Activated naive CD4-positive, alpha-beta T cell treated with anti-CD3 and anti-CD28 coated beads, Interleukin-2, amount 10 ng/mL, durations not matched to agents 7 days and 5 days (primary cell): ENCODE data around the gene PDZD2.

Source experiments
- CTCF ChIA-PET: fragments of 350-600 bp; sonication (Branson Sonifier 250); formaldehyde crosslinking; loops from one replicate; lab custom pipeline; 2021; ENCODE audit warnings: antibody characterized with exemption; lab: Charles Lee
- DNase-seq: peaks from one replicate; pipeline ENCODE4 v3.0.0-alpha.2; 2020
- H3K27ac Mint-ChIP-seq: one replicate; pipeline ENCODE4 v1.8.0; 2021; ENCODE audit warnings: mild to moderate bottlenecking, moderate library complexity, mixed read lengths
- H3K27me3 Mint-ChIP-seq: one replicate; pipeline ENCODE4 v1.8.0; 2021; ENCODE audit warnings: mild to moderate bottlenecking, mixed read lengths
- H3K36me3 Mint-ChIP-seq: one replicate; pipeline ENCODE4 v1.8.0; 2021; ENCODE audit warnings: mixed read lengths
- H3K4me1 Mint-ChIP-seq: one replicate; pipeline ENCODE4 v1.8.0; 2021; ENCODE audit warnings: mixed read lengths
- H3K4me3 Mint-ChIP-seq: one replicate; pipeline ENCODE4 v1.8.0; 2021; ENCODE audit warnings: mild to moderate bottlenecking, moderate library complexity, mixed read lengths
- H3K9me3 Mint-ChIP-seq: one replicate; pipeline ENCODE4 v1.8.0; 2021; ENCODE audit warnings: mixed read lengths

Gene PDZD2

GRCh38 chr5:31648326-31648725 lies 9.4 kb downstream of the PDZD2 start:
- Mint-ChIP-seq H3K4me1 (no peaks in the 10 kb centered on the region), H3K27me3 (peaks cover 5% of the 10 kb centered on the region), H3K9me3 (no peaks in the 10 kb centered on the region), H3K27ac (no peak overlapping the region), H3K4me3 (no peak overlapping the region), H3K36me3 (no peaks in the 10 kb centered on the region)
- DNase-seq = no peak
- CTCF ChIA-PET = no interaction called here

GRCh38 chr5:31651241-31651640 lies 12.3 kb downstream of the PDZD2 start:
- Mint-ChIP-seq H3K4me3 (no peak overlapping the region), H3K27me3 (peaks cover 4% of the 10 kb centered on the region), H3K27ac (no peak overlapping the region), H3K9me3 (no peaks in the 10 kb centered on the region), H3K36me3 (no peaks in the 10 kb centered on the region), H3K4me1 (no peaks in the 10 kb centered on the region)
- no peak for DNase-seq
- CTCF ChIA-PET = interaction anchor here (1.0 kb wide), 1 partner anchor 12 kb away, joined by 3 read pairs; the partner anchor contains the start of gene PDZD2

GRCh38 chr5:31655491-31655890 lies 16.6 kb downstream of the PDZD2 start:
- H3K9me3 Mint-ChIP-seq = no peaks in the 10 kb centered on the region

GRCh38 chr5:31656806-31657205 lies 17.9 kb downstream of the PDZD2 start:
- H3K27me3 Mint-ChIP-seq = no peaks in the 10 kb centered on the region
- no peak overlapping the region for H3K27ac Mint-ChIP-seq
- CTCF ChIA-PET = no interaction called here
- H3K4me1 Mint-ChIP-seq = no peaks in the 10 kb centered on the region
- H3K9me3 Mint-ChIP-seq = no peaks in the 10 kb centered on the region
- H3K36me3 Mint-ChIP-seq = no peaks in the 10 kb centered on the region
- no peak overlapping the region for H3K4me3 Mint-ChIP-seq
- no peak for DNase-seq

More at GRCh38 chr5:31655491-31655890, 16.6 kb downstream of the PDZD2 start:
- no peaks in the 10 kb centered on the region for H3K27me3 Mint-ChIP-seq
- H3K4me1 Mint-ChIP-seq = no peaks in the 10 kb centered on the region
- CTCF ChIA-PET = no interaction called here
- H3K36me3 Mint-ChIP-seq = no peaks in the 10 kb centered on the region
- H3K4me3 Mint-ChIP-seq = no peak overlapping the region
- H3K27ac Mint-ChIP-seq = no peak overlapping the region
- DNase-seq = no peak

- DNase-seq = no peak
- Mint-ChIP-seq H3K4me3 (no peak overlapping the region), H3K9me3 (no peaks in the 10 kb centered on the region), H3K36me3 (no peaks in the 10 kb centered on the region), H3K27ac (no peak overlapping the region), H3K4me1 (no peaks in the 10 kb centered on the region), H3K27me3 (no peaks in the 10 kb centered on the region)
- CTCF ChIA-PET = no interaction called here
Observed at GRCh38 chr5:31657315-31657979, 18.5 kb downstream of the PDZD2 start.

GRCh38 chr5:31661257-31661656 lies 22.3 kb downstream of the PDZD2 start:
- no peak overlapping the region for H3K4me3 Mint-ChIP-seq
- H3K9me3 Mint-ChIP-seq = no peaks in the 10 kb centered on the region
- no peaks in the 10 kb centered on the region for H3K27me3 Mint-ChIP-seq
- H3K4me1 Mint-ChIP-seq = no peaks in the 10 kb centered on the region
- H3K36me3 Mint-ChIP-seq = no peaks in the 10 kb centered on the region
- no peak for DNase-seq
- no peak overlapping the region for H3K27ac Mint-ChIP-seq
- CTCF ChIA-PET = interaction anchor here (0.8 kb wide), 1 partner anchor 414 kb away, joined by 3 read pairs; no protein-coding TSS in a partner anchor

- no peak for DNase-seq
- no peaks in the 10 kb centered on the region for H3K36me3 Mint-ChIP-seq
- no peak overlapping the region for H3K27ac Mint-ChIP-seq
- no peaks in the 10 kb centered on the region for H3K4me1 Mint-ChIP-seq
- CTCF ChIA-PET = interaction anchor here (0.7 kb wide), 1 partner anchor 25 kb away, joined by 3 read pairs; the partner anchor contains the start of gene PDZD2
- no peaks in the 10 kb centered on the region for H3K9me3 Mint-ChIP-seq
- no peak overlapping the region for H3K4me3 Mint-ChIP-seq
- no peaks in the 10 kb centered on the region for H3K27me3 Mint-ChIP-seq
Observed at GRCh38 chr5:31663519-31663918, 24.6 kb downstream of the PDZD2 start.

GRCh38 chr5:31664566-31664965 lies 25.6 kb downstream of the PDZD2 start:
- H3K36me3 Mint-ChIP-seq = no peaks in the 10 kb centered on the region
- no peak overlapping the region for H3K27ac Mint-ChIP-seq
- no peaks in the 10 kb centered on the region for H3K9me3 Mint-ChIP-seq
- H3K4me1 Mint-ChIP-seq = no peaks in the 10 kb centered on the region
- H3K4me3 Mint-ChIP-seq = no peak overlapping the region
- no peaks in the 10 kb centered on the region for H3K27me3 Mint-ChIP-seq
- CTCF ChIA-PET = no interaction called here
- DNase-seq = no peak

- Mint-ChIP-seq H3K27ac (no peak overlapping the region), H3K9me3 (peaks cover 3% of the 10 kb centered on the region), H3K36me3 (no peaks in the 10 kb centered on the region), H3K4me1 (no peaks in the 10 kb centered on the region), H3K27me3 (no peaks in the 10 kb centered on the region), H3K4me3 (no peak overlapping the region)
- no peak for DNase-seq
- CTCF ChIA-PET = no interaction called here
Observed at GRCh38 chr5:31671339-31671741, 32.4 kb downstream of the PDZD2 start.

- H3K9me3 Mint-ChIP-seq = peaks cover 3% of the 10 kb centered on the region
- H3K27me3 Mint-ChIP-seq = no peaks in the 10 kb centered on the region
- H3K27ac Mint-ChIP-seq = no peak overlapping the region
- no peak overlapping the region for H3K4me3 Mint-ChIP-seq
- CTCF ChIA-PET = no interaction called here
- H3K4me1 Mint-ChIP-seq = no peaks in the 10 kb centered on the region
- H3K36me3 Mint-ChIP-seq = no peaks in the 10 kb centered on the region
- no peak for DNase-seq
Observed at GRCh38 chr5:31674371-31674951, 35.5 kb downstream of the PDZD2 start.

GRCh38 chr5:31675472-31675871 lies 36.5 kb downstream of the PDZD2 start:
- no peaks in the 10 kb centered on the region for H3K4me1 Mint-ChIP-seq
- peaks cover 3% of the 10 kb centered on the region for H3K9me3 Mint-ChIP-seq
- CTCF ChIA-PET = no interaction called here
- H3K4me3 Mint-ChIP-seq = no peak overlapping the region
- H3K27ac Mint-ChIP-seq = no peak overlapping the region
- no peaks in the 10 kb centered on the region for H3K36me3 Mint-ChIP-seq
- H3K27me3 Mint-ChIP-seq = no peaks in the 10 kb centered on the region
- no peak for DNase-seq

- H3K9me3 Mint-ChIP-seq = peaks cover 3% of the 10 kb centered on the region
- no peak overlapping the region for H3K27ac Mint-ChIP-seq
- H3K4me3 Mint-ChIP-seq = no peak overlapping the region
- DNase-seq = no peak
- CTCF ChIA-PET = no interaction called here
- H3K27me3 Mint-ChIP-seq = no peaks in the 10 kb centered on the region
- H3K36me3 Mint-ChIP-seq = no peaks in the 10 kb centered on the region
- no peaks in the 10 kb centered on the region for H3K4me1 Mint-ChIP-seq
Observed at GRCh38 chr5:31678180-31678579, 39.2 kb downstream of the PDZD2 start.

- CTCF ChIA-PET = interaction anchor here (0.6 kb wide), 1 partner anchor 308 kb away, joined by 3 read pairs; no protein-coding TSS in a partner anchor
- no peak overlapping the region for H3K4me3 Mint-ChIP-seq
Observed at GRCh38 chr5:31680528-31680927, 41.6 kb downstream of the PDZD2 start.

GRCh38 chr5:31682025-31682424 lies 43.1 kb downstream of the PDZD2 start:
- no peak overlapping the region for H3K27ac Mint-ChIP-seq
- H3K27me3 Mint-ChIP-seq = no peaks in the 10 kb centered on the region
- H3K9me3 Mint-ChIP-seq = no peaks in the 10 kb centered on the region
- no peak for DNase-seq
- no peaks in the 10 kb centered on the region for H3K4me1 Mint-ChIP-seq
- no peak overlapping the region for H3K4me3 Mint-ChIP-seq
- CTCF ChIA-PET = no interaction called here
- no peaks in the 10 kb centered on the region for H3K36me3 Mint-ChIP-seq

More at GRCh38 chr5:31680528-31680927, 41.6 kb downstream of the PDZD2 start:
- DNase-seq = no peak
- Mint-ChIP-seq H3K36me3 (no peaks in the 10 kb centered on the region), H3K27me3 (no peaks in the 10 kb centered on the region), H3K9me3 (no peaks in the 10 kb centered on the region), H3K4me1 (no peaks in the 10 kb centered on the region), H3K27ac (no peak overlapping the region)

GRCh38 chr5:31682851-31683250 lies 43.9 kb downstream of the PDZD2 start:
- Mint-ChIP-seq H3K27me3 (no peaks in the 10 kb centered on the region), H3K9me3 (no peaks in the 10 kb centered on the region), H3K36me3 (no peaks in the 10 kb centered on the region), H3K4me1 (no peaks in the 10 kb centered on the region), H3K4me3 (no peak overlapping the region), H3K27ac (no peak overlapping the region)
- CTCF ChIA-PET = no interaction called here
- DNase-seq = no peak
